Measurements from ENCODE around the gene SGSM2. TPM values are rescaled to one million over a fixed set of nuclear protein-coding genes. Genes with fewer than 3 reads are reported as not detected.

The SGSM2 gene, protein sequence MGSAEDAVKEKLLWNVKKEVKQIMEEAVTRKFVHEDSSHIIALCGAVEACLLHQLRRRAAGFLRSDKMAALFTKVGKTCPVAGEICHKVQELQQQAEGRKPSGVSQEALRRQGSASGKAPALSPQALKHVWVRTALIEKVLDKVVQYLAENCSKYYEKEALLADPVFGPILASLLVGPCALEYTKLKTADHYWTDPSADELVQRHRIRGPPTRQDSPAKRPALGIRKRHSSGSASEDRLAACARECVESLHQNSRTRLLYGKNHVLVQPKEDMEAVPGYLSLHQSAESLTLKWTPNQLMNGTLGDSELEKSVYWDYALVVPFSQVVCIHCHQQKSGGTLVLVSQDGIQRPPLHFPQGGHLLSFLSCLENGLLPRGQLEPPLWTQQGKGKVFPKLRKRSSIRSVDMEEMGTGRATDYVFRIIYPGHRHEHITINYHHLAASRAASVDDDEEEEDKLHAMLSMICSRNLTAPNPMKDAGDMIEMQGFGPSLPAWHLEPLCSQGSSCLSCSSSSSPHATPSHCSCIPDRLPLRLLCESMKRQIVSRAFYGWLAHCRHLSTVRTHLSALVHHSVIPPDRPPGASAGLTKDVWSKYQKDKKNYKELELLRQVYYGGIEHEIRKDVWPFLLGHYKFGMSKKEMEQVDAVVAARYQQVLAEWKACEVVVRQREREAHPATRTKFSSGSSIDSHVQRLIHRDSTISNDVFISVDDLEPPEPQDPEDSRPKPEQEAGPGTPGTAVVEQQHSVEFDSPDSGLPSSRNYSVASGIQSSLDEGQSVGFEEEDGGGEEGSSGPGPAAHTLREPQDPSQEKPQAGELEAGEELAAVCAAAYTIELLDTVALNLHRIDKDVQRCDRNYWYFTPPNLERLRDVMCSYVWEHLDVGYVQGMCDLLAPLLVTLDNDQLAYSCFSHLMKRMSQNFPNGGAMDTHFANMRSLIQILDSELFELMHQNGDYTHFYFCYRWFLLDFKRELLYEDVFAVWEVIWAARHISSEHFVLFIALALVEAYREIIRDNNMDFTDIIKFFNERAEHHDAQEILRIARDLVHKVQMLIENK
- total RNA-seq (2022) (26.5 and 35.1 TPM in 2 replicates), Bru-seq, nascent RNA (percentile 44 among the genes with signal in this experiment), BruChase-seq, experiment 1, labeled RNA remaining after a 6-hour chase (percentile 57 among the genes with signal in this experiment), BruChase-seq, experiment 2, labeled RNA remaining after a 2-hour chase (percentile 51 among the genes with signal in this experiment)
- long read RNA-seq, partial matches to known transcripts, result 5 of 13 reads
- long read RNA-seq, other reads (novel, unspliced or antisense), result 8 of 13 reads

DNA sequence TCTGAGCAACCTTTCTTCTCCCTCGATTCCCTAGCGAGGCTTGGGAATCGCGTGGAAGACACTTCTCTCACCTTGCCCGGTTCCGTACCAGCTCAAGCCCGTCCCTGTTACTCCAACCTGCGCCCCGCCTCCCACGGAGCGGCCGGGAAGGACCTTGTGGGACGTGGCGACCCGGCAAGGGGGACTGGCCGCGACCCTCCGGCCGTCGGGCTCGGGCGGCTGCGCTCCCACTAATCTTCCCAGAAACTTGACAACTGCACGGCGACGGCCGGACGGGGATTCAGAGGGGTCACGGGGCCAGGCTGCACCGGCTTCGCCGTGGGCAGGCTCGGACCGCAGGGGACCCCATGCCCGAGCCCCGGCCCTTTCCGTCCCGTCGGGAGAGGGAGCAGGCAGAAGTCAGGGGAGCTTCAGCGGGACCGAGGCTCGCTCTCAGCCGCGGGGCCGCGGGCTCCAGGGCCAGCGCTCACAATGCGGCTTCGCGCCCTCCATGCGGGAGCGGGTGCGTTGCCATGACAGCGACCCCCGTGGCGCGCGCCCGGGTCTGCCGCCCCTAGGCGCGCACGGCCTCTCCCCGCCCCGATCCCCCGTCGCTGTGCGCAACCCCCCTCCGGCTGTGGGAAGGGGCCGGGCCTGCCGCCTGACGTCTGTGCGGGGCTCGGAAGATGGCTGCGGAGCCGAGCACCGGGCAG lies at the start of gene SGSM2:
Gene SGSM2, plus strand, starts transcription at position 650 of the 692 bp plus-strand sequence. CDS start 188 bp downstream, outside the sequence.
- no peaks in the 10 kb centered on the region for H3K27me3 Mint-ChIP-seq (ENCODE audit: insufficient read depth, unreplicated experiment)
- TF ChIP-seq, protein P1, sequence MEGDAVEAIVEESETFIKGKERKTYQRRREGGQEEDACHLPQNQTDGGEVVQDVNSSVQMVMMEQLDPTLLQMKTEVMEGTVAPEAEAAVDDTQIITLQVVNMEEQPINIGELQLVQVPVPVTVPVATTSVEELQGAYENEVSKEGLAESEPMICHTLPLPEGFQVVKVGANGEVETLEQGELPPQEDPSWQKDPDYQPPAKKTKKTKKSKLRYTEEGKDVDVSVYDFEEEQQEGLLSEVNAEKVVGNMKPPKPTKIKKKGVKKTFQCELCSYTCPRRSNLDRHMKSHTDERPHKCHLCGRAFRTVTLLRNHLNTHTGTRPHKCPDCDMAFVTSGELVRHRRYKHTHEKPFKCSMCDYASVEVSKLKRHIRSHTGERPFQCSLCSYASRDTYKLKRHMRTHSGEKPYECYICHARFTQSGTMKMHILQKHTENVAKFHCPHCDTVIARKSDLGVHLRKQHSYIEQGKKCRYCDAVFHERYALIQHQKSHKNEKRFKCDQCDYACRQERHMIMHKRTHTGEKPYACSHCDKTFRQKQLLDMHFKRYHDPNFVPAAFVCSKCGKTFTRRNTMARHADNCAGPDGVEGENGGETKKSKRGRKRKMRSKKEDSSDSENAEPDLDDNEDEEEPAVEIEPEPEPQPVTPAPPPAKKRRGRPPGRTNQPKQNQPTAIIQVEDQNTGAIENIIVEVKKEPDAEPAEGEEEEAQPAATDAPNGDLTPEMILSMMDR (IDR thresholded peaks at IDR 0.05; ENCODE audit: unreplicated experiment), result no peak
- ChIA-PET CTCF (interaction anchor here (0.6 to 1.3 kb wide), 5 partner anchors 16 to 579 kb away, joined by 3 to 5 read pairs (median 3); partner anchors contain the start of genes SMG6 and SRR), POLR2A (interaction anchor here (0.9 to 5.9 kb wide), 28 partner anchors 9 to 620 kb away, joined by 3 to 111 read pairs (median 6); partner anchors contain the start of genes SMG6 and SRR)
- BruUV-seq (replicated peaks), result TSS peak; percentile 38
- peaks cover 18% of the 10 kb centered on the region for H3K36me3 Mint-ChIP-seq (ENCODE audit: insufficient read depth, unreplicated experiment)
- peaks cover 8% of the 10 kb centered on the region for H3K4me1 Mint-ChIP-seq (ENCODE audit: insufficient read depth, unreplicated experiment)
- no peaks in the 10 kb centered on the region for H3K9me3 Mint-ChIP-seq (ENCODE audit: unreplicated experiment)
- intact Hi-C loops (cut with micrococcal nuclease), result no loop called here
- peak within 1 kb of the TSS; percentile 96 for H3K4me3 Mint-ChIP-seq (ENCODE audit: unreplicated experiment)
- H3K27ac Mint-ChIP-seq (ENCODE audit: low read depth, unreplicated experiment), result peak within 1 kb of the TSS; percentile 94
- peak; percentile 25 for DNase-seq (ENCODE audit: unreplicated experiment)

DNA sequence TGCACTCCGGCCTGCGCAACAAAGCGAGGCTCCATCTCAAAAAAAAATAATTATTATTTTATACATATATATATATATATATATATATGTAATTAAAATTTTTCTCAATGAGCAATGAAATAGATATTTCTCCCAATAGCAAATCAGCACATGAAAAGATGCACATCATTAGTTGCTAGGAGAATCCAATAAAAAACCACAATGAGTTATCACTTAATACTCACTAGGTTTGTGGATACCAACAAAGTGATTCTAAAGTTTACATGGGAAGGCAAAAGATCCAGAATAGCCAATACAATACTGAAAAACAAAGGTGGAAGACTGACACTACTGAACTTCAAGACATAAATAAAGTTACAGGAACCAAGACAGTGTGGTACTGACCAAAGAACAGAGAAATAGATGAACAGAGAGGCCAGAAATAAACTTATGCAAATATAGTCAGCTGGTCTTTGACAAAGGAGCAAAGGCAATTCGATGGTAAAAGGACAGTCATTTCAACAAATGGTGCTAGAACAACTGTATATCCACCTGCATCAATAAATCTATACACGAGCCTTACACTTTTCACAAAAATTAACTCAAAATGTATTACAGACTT lies 47.3 kb upstream of the SGSM2 start:
- TF ChIP-seq, protein P1 (IDR thresholded peaks at IDR 0.05; ENCODE audit: unreplicated experiment), result no peak
- H3K9me3 Mint-ChIP-seq (ENCODE audit: unreplicated experiment), result no peaks in the 10 kb centered on the region
- no peak overlapping the region for H3K27ac Mint-ChIP-seq (ENCODE audit: low read depth, unreplicated experiment)
- H3K36me3 Mint-ChIP-seq (ENCODE audit: insufficient read depth, unreplicated experiment), result peaks cover 72% of the 10 kb centered on the region
- no peak overlapping the region for H3K4me3 Mint-ChIP-seq (ENCODE audit: unreplicated experiment)
- peaks cover 1% of the 10 kb centered on the region for H3K4me1 Mint-ChIP-seq (ENCODE audit: insufficient read depth, unreplicated experiment)
- ChIA-PET POLR2A (no interaction called here), CTCF (interaction anchor here (1.3 kb wide), 1 partner anchor 235 kb away, joined by 3 read pairs; no protein-coding TSS in a partner anchor)
- intact Hi-C loops (cut with micrococcal nuclease), result no loop called here
- no peaks in the 10 kb centered on the region for H3K27me3 Mint-ChIP-seq (ENCODE audit: insufficient read depth, unreplicated experiment)
- no TSS peak for BruUV-seq (replicated peaks)
- DNase-seq (ENCODE audit: unreplicated experiment), result no peak

DNA sequence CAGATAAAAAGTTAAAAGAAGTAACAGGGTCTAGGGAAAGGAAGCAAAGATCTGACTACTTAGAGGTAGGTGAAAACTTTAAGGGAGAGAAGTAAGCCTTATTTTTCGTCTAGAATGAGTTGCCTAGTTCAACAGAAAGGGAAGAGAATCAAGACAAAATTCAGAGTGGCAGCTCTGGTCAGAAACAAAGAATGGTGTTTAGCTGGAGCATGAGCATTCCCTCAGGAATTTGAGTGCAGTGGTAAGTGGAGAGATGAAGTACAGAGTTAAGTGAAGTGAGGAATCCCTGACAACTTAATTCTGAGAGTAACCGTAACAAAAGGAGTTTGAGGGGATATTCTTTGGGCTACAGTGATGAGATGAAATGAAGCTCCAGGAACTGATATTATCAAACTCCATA lies 45.2 kb upstream of the SGSM2 start:
- Mint-ChIP-seq H3K36me3 (ENCODE audit: insufficient read depth, unreplicated experiment) (peaks cover 72% of the 10 kb centered on the region), H3K9me3 (ENCODE audit: unreplicated experiment) (no peaks in the 10 kb centered on the region), H3K27me3 (ENCODE audit: insufficient read depth, unreplicated experiment) (no peaks in the 10 kb centered on the region), H3K4me3 (ENCODE audit: unreplicated experiment) (no peak overlapping the region), H3K4me1 (ENCODE audit: insufficient read depth, unreplicated experiment) (peaks cover 16% of the 10 kb centered on the region), H3K27ac (ENCODE audit: low read depth, unreplicated experiment) (no peak overlapping the region)
- no TSS peak for BruUV-seq (replicated peaks)
- TF ChIP-seq, protein P1 (IDR thresholded peaks at IDR 0.05; ENCODE audit: unreplicated experiment), result no peak
- ChIA-PET POLR2A (interaction anchor here (0.6 to 3.6 kb wide), 2 partner anchors 11 to 13 kb away, joined by 3 to 20 read pairs; partner anchors contain the start of genes SMG6 and SRR), CTCF (no interaction called here)
- intact Hi-C loops (cut with micrococcal nuclease), result no loop called here
- DNase-seq (ENCODE audit: unreplicated experiment), result no peak

All from MCF 10A (cell line).